AG09319 (cell line): ENCODE results near the gene SHB.

Source experiments
- DNase-seq: peaks from one replicate; pipeline ENCODE4 v3.0.0-alpha.2; 2010; ENCODE audit warnings: low read depth; ENCODE audit errors: extremely low read depth
- CTCF ChIP-seq: IDR thresholded peaks from 2 replicates; pipeline ENCODE4 v1.5.1; 2011; ENCODE audit warnings: low read depth, mild to moderate bottlenecking, inconsistent platforms, low read length, moderate library complexity

Gene SHB

GRCh38 chr9:37950561-37950960, 118.5 kb downstream of the SHB start:
- DNase-seq = no peak
- TF ChIP-seq CTCF = no peak

GRCh38 chr9:37949576-37949975, 119.5 kb downstream of the SHB start:
- TF ChIP-seq CTCF = no peak

GRCh38 chr9:37948417-37948980, 120.5 kb downstream of the SHB start:
- no peak for TF ChIP-seq CTCF
- no peak for DNase-seq

More at GRCh38 chr9:37949576-37949975, 119.5 kb downstream of the SHB start:
- DNase-seq = no peak

- no peak for DNase-seq
- TF ChIP-seq CTCF = no peak
Observed at GRCh38 chr9:37947977-37948376, 121.0 kb downstream of the SHB start.

- no peak for TF ChIP-seq CTCF
- DNase-seq = no peak
Observed at GRCh38 chr9:37947471-37947870, 121.6 kb downstream of the SHB start.

- no peak for DNase-seq
- TF ChIP-seq CTCF = no peak
Observed at GRCh38 chr9:37946971-37947370, 122.1 kb downstream of the SHB start.

- no peak for DNase-seq
- TF ChIP-seq CTCF = no peak
Observed at GRCh38 chr9:37946041-37946440, 123.0 kb downstream of the SHB start.
